Fibroblast of pulmonary artery (primary cell): ENCODE measurements around the gene TNNT2.

ENCODE experiments used
- DNase-seq: peaks from one replicate; pipeline ENCODE4 v3.0.0-alpha.2; 2010; ENCODE audit warnings: low read depth
- H3K4me3 ChIP-seq: replicated peaks from 2 replicates; pipeline ENCODE4 v1.5.1; 2011; ENCODE audit warnings: low read depth, mild to moderate bottlenecking, control low read depth, low read length, moderate library complexity
- TF ChIP-seq, protein P1 (sequence below): IDR thresholded peaks from 2 replicates; pipeline ENCODE4 v1.5.1; 2011; ENCODE audit warnings: mild to moderate bottlenecking, control low read depth, low read length, inconsistent platforms; ENCODE audit errors: missing control alignments

Gene TNNT2

DNA sequence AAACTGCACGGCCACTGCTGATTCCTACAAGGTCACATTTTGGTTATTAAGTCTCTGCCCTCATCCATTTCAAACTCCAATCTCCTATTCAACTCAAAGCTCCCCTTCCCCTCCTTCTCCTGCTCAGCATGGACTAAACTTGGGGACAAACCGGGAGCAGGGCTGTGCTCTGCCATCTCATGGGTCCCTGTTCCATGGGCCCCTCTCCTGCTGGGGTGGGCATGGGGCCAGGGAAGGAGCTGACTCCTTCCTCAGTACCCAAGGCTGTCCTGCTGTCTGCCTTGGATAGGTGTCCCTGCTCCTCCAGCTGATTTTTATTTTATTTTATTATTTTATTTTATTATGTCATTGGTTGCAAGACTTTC, 27.1 kb downstream of the TNNT2 start:
- DNase-seq, result no peak
- TF ChIP-seq, protein P1, sequence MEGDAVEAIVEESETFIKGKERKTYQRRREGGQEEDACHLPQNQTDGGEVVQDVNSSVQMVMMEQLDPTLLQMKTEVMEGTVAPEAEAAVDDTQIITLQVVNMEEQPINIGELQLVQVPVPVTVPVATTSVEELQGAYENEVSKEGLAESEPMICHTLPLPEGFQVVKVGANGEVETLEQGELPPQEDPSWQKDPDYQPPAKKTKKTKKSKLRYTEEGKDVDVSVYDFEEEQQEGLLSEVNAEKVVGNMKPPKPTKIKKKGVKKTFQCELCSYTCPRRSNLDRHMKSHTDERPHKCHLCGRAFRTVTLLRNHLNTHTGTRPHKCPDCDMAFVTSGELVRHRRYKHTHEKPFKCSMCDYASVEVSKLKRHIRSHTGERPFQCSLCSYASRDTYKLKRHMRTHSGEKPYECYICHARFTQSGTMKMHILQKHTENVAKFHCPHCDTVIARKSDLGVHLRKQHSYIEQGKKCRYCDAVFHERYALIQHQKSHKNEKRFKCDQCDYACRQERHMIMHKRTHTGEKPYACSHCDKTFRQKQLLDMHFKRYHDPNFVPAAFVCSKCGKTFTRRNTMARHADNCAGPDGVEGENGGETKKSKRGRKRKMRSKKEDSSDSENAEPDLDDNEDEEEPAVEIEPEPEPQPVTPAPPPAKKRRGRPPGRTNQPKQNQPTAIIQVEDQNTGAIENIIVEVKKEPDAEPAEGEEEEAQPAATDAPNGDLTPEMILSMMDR, result no peak
- H3K4me3 ChIP-seq, result no peak overlapping the region

DNA sequence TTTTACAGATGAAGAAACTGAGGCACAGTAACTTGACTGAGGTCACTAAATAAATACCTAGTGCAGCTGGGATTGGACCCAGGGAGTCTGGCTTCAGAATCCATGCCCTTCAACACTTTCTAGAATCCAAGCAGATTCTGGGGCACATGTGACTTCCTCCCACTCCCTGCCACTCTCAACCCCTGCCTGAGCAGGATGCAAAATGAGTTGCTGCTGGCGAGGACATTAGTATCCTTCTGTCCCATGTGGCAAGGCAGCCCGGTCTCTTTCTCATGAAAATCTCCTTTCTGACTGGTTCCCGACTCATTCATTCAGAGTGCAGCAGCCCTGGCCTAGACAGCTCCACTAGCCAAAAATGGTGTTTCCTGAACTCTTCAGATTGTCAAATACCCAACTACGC, 28.4 kb downstream of the TNNT2 start:
- no peak overlapping the region for H3K4me3 ChIP-seq
- DNase-seq, result no peak
- TF ChIP-seq, protein P1, result no peak

DNA sequence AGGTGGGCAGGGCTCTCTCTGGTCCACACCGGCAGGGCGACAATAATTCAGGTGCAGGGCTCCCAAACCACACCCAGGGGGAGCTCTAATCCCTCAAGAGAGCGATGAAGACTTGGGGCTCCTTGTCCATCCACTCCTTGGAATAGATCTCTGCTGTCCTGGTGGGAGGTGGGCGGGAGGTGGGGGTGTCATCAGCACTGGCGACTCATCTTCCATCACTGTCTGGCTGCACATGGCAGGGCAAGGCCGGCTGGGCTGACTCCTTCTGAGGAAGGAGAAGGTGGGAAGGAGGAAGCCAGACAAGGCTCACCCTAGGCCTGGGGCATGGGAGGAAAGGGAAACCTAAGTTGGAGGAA, 29.3 kb downstream of the TNNT2 start:
- DNase-seq, result peak; percentile 55
- TF ChIP-seq, protein P1, result peak; percentile 67
- no peak overlapping the region for H3K4me3 ChIP-seq

DNA sequence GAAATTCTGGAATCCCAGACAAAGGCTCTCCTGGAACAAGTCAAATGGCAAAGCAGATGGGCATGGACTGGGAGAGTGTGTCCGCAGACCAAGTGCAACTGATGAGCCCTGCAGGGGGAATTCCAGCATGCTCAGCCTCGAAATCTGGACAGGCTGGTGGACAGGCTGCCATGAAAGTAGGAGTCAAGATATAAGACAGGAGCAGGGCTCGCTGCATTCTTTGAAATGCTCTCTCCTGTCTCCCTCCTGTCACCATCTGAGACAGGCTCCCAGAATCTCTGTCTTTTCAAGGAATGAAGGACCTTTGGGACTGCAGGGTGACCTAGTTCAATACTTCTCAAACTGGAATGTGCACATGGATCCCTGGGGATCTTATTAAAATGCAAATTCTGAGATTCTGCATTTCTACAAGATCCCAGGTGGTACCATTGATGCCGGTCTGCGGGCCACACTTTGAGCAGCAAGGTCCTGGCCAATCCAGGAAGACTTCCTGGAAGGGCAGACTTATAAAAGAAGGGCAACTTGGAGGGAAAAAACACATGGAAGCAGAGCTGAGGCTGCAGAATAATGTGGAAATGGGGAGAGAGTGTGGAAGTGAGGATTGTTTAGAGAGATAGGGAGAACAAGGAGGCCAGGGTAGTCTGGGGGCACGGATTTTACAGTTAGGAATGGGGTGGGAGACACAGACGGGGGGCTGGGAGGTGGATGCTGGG, 29.8 kb downstream of the TNNT2 start:
- TF ChIP-seq, protein P1, result no peak
- no peak for DNase-seq
- no peak overlapping the region for H3K4me3 ChIP-seq

DNA sequence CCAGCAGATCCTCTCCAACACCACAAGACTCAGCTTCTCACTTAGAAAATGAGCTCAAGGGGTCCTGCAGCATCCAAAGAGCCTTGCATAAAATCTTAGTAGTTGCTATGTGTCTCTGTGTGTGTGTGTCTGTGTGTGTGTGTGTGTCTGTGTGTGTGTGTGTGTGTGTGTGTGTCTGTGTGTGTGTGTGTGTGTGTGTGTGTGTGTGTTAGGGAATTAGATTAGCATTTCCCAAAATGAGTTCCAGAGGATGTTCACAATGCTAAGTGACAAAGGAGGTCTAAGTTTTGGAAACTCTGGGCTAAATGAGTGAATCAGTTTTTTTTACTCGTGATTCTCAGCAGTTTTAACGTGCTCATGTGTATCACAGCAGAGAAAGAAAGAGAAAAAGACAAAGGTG, 30.5 kb downstream of the TNNT2 start:
- no peak for DNase-seq
- TF ChIP-seq, protein P1, result no peak
- no peak overlapping the region for H3K4me3 ChIP-seq

DNA sequence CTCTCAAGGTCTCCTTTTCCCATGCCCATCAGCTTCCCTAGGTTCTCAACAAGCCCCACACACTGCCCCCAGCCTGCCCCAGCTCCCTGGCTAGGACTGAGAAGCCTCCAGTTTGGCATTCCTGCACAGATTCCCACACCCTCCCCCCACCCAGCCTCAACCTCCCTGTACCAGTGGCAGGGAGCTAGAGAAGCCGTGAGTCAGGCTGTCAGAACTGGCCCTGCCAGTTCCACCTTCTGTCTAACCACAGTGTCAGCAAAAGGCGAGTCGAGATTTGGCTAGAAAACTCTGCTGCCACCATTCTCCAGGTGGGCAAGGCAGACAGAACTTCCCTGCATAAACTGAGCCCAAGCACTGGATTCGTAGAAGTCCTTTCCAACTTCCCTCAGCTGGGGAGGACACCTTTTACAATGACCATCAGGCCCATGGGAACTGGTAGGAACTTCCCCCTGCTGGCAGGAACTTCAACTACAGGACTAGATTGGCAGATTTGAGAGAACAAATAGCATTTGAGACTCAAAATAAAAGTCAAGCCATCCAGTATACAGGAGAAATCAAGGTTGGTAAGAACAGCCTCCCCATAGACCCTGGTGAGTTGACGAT, 31.0 kb downstream of the TNNT2 start:
- TF ChIP-seq, protein P1, result peak; percentile 84
- DNase-seq, result peak; percentile 67

DNA sequence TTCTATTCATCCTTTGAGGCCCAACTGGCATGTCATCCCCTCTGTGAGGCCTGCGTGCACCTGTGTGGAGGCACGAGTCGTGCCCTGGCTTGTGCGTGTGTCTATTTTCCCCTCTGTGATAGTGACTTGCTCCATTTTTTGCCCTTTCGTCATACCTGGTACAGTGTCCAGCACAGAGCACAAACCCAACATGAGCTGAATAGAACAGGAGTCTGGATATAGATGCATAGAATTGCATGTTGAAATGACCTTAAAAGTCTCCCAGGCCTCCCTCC, 32.5 kb downstream of the TNNT2 start:
- no peak for DNase-seq
- TF ChIP-seq, protein P1, result no peak

More for the DNA sequence above, 31.0 kb downstream of the TNNT2 start:
- H3K4me3 ChIP-seq, result no peak overlapping the region

More for the DNA sequence above, 32.5 kb downstream of the TNNT2 start:
- no peak overlapping the region for H3K4me3 ChIP-seq
